HG02981 (cell line): Measurements from ENCODE around the gene ZNF503.
A peak's percentile ranks its signal among the peaks of the same experiment; 100 is the strongest.
"Not testable (repeated sequence)": the region's sequence is repeated elsewhere in the genome, so short reads cannot be mapped to it uniquely, and the experiment has no call there.

ENCODE experiments used
- ATAC-seq: cut with Tn5 transposase; IDR thresholded peaks from one replicate; pipeline ENCODE4 v1.9.1; 2021; ENCODE audit warnings: mild to moderate bottlenecking, moderate library complexity; ENCODE audit not compliant: unreplicated experiment

Gene ZNF503

GRCh38 chr10:75396631-75397495 lies 4.7 kb downstream of the ZNF503 start:
- ATAC-seq = no peak

GRCh38 chr10:75395932-75396630 lies 5.5 kb downstream of the ZNF503 start:
- no peak for ATAC-seq

- no peak for ATAC-seq
Measured at GRCh38 chr10:75395066-75395931, 6.3 kb downstream of the ZNF503 start.

GRCh38 chr10:75394221-75394620 lies 7.3 kb downstream of the ZNF503 start:
- ATAC-seq = no peak

- no peak for ATAC-seq
Measured at GRCh38 chr10:75392744-75393143, 8.8 kb downstream of the ZNF503 start.

- ATAC-seq = no peak
Measured at GRCh38 chr10:75392271-75392670, 9.3 kb downstream of the ZNF503 start.

GRCh38 chr10:75390178-75390577 lies 11.4 kb downstream of the ZNF503 start:
- no peak for ATAC-seq

- ATAC-seq = no peak
Measured at GRCh38 chr10:75388082-75388481, 13.5 kb downstream of the ZNF503 start.

GRCh38 chr10:75386128-75386527 lies 15.4 kb downstream of the ZNF503 start:
- ATAC-seq = no peak

- no peak for ATAC-seq
Measured at GRCh38 chr10:75379817-75380216, 21.7 kb downstream of the ZNF503 start.

- ATAC-seq = no peak
Measured at GRCh38 chr10:75379212-75379724, 22.3 kb downstream of the ZNF503 start.

- ATAC-seq = no peak
Measured at GRCh38 chr10:75378379-75378778, 23.2 kb downstream of the ZNF503 start.

- ATAC-seq = no peak
Measured at GRCh38 chr10:75377869-75378268, 23.7 kb downstream of the ZNF503 start.

GRCh38 chr10:75375838-75376237 lies 25.7 kb downstream of the ZNF503 start:
- peak; percentile 84 for ATAC-seq

- no peak for ATAC-seq
Measured at GRCh38 chr10:75371010-75371409, 30.6 kb downstream of the ZNF503 start.

GRCh38 chr10:75369838-75370237 lies 31.7 kb downstream of the ZNF503 start:
- ATAC-seq = not testable (repeated sequence)

- ATAC-seq = no peak
Measured at GRCh38 chr10:75367901-75368300, 33.7 kb downstream of the ZNF503 start.

GRCh38 chr10:75367021-75367487 lies 34.5 kb downstream of the ZNF503 start:
- ATAC-seq = no peak

- ATAC-seq = no peak
Measured at GRCh38 chr10:75363431-75363830, 38.1 kb downstream of the ZNF503 start.

GRCh38 chr10:75359876-75360275 lies 41.7 kb downstream of the ZNF503 start:
- ATAC-seq = not testable (repeated sequence)
